Esophagus mucosa (tissue), 1 donor: ENCODE results near the gene CAMK2A. TPM values are rescaled to one million over a fixed set of nuclear protein-coding genes. Genes with fewer than 3 reads are reported as not detected.

Experiments
- ATAC-seq: fragments of 200-7000 bp; cut with Tn5 transposase; one replicate; pipeline ENCODE4 v1.9.1; 2020
- total RNA-seq: library from RNA; stranded (reverse); gene quantifications from one replicate; pipeline ENCODE4 v1.2.4, GENCODE V29; 2023
- donor health status: DM: yes; HTN: yes; CAD: no.

The CAMK2A gene
- total RNA-seq, 1 donor from 2014 or later, result 0.28 TPM

DNA sequence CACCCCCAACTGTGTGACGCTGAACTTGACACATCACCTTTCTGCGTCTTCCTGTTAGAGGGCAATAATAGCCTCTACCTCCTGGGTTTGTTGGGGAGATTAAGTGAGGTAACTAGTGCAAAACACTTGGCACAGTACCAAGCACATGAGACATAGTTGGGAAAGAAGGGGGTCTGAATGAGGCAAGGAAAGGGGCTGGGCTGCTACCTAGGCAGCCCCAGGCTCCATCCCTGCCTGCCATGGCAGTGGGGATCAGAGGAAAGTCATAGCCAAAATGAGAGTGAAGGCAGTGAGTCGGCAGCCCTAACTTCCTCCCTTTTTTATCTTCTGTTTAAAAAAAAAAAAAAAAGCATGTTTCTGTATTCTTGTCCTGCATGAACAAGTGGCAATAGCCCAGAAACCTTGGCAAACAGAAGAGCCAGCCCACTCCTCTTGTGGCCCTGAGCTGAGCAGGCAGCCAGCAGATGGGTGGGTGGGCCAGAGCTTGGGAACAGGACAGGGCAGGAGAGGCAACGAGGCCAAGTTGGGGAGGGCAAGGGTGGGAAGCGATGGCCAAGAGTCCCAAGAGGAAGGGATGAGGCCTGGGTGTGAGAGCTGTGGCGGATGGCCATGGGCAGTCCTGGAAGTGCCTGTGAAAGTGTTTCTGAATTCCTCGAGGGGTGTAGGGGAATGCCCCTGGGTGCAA is 11.4 kb downstream of the CAMK2A start:
- ATAC-seq, result no peak

DNA sequence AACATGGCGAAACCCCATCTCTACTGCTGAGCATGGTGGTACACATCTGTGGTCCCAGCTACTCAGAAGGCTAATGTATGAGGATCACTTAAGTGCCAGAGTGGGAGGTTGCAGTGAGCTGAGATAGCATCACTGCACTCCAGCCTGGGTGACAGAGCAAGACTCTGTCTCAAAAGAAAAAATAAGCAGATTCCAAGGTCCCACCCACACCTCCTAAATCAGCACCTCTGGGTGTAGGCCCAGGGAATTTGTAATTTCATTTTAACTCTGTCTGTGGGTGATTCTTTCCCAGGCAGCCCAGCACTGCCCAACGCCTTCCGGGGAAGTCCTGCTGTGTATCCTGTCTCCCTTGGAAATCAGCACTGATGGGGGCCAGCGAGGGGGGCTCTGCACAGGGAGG is 12.5 kb downstream of the CAMK2A start:
- no peak for ATAC-seq

- no peak for ATAC-seq
Measured at GRCh38 chr5:150274811-150275210, 14.8 kb downstream of the CAMK2A start.

- ATAC-seq, result peak; percentile 51
Measured at GRCh38 chr5:150272531-150272930, 17.0 kb downstream of the CAMK2A start.

- ATAC-seq, result no peak
Measured at GRCh38 chr5:150271923-150272322, 17.6 kb downstream of the CAMK2A start.

DNA sequence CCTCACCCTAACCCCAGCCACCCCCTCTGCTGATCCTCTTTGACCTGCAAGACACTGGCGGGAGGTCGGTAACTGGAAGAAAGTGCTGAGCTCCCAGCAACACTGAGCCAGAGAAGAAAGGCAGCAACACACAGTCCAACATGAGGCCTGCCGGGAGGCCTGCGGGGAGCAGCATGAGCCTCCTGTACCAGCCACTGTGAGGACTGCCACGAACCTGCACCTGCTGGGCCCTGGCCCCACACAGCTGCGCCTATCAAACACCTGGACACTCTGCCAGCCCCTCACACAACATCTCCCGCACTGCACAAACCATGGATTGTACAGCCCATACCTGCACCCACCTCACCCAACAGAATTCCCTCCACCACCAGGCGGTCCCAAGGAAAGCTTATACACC is 18.3 kb downstream of the CAMK2A start:
- ATAC-seq, result no peak

GRCh38 chr5:150270541-150271295 is 18.9 kb downstream of the CAMK2A start:
- ATAC-seq, result no peak

DNA sequence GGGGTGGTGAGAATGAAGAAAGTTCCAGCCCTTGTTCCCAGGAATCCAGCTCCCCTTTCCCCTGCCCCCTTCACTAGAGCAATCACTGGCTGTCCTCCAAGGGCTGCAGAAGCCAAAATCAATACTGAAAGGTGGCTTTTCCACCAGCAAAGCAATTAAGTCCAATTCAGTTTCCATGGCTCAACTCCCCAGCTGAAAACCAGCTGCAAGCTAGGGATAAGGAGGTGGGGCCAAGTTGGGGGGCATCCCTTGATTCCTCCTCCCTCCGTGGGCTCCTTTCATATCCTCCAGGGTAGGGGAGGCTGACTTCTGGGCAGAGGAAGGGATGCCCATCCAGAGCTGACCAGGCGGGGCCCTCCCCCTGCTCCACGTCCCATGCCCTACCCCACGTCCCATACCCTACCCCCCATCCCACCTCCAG is 22.7 kb downstream of the CAMK2A start:
- no peak for ATAC-seq

GRCh38 chr5:150265870-150266383 is 23.6 kb downstream of the CAMK2A start:
- ATAC-seq, result no peak

DNA sequence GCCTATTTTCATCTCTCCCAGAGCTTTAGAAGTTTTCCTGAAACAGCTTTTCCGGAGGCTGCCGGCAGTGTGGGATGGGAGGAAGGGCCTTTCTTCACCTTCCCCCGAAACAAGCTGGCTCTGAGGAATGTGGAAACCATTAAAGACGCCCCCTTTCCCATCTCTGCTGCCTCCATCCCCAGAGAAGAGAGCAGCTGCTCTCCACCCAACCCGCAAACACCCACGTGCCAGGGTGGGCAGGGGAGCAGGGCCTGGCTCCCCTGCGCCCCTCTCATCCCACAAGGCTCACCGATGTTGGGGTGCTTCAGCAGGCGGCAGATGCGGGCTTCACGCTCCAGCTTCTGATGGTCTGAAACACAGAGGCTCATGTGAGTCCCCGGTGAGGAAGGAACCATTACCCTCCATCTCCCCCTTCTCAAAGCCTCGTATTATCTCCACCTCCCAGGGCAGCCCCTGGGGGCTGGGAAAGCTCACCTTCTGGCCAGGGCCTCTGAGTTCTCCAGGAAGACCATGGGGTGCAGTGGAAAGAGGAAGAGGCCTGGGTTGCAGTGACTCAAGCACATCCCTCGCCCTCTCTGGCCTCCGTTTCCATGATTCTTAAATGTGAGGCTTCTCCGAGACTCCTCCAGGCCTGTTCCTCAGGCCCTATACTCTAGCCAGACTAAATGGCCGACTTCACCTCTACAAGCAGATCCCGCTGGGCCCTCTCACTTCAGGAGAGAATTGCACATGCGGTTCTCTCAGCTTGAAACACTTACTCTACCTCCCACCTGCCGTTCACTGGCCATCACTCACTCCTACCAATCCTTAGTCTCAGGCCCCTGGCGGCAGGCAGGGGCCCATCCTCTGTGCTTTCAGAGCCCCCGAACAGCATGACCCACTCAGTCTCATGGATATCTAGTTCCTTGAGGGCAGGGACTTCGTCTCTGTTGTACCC is 24.6 kb downstream of the CAMK2A start:
- ATAC-seq, result no peak

DNA sequence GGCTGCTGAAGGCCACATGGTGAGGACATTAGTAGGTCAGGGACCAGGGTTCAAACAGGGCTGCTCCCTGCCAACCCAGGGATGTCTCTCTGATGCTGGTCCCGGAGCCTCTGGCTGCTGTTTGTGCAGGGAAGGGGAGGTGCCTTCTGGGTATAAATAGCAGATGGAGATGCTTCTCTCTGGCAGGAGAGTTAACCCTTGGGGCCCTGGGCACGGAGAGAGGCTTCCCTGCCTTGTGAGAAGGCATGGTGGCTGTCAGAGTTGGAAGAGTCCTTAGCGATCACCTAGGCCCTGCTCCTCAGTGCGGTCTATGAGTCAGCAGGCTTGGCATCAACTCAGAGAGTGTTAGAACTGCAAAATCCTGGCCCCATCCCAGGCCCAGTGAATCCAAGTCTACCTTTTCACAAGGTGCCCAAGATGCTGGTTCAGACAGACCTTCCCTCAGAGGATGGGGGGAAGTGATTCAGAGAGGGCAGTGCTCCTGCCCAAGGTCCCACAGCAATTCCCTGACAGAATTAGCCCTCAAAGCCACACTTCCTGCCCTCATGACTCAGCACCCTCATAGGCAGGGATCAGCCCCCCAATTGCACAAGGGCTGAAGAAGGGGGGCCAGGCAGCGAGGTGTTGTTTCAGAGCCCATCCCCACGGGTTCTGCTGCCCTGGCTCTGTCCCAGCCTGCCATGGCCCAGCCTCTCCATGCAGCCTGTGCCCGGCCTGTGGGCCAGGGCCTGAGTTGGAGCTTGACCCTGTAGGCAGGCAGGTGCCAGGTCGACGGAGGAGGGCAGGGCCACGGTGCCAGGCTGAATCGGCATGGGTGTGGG is 25.6 kb downstream of the CAMK2A start:
- ATAC-seq, result peak; percentile 91

GRCh38 chr5:150263375-150263775 is 26.2 kb downstream of the CAMK2A start:
- no peak for ATAC-seq

- no peak for ATAC-seq
Measured at GRCh38 chr5:150262502-150262901, 27.1 kb downstream of the CAMK2A start.

DNA sequence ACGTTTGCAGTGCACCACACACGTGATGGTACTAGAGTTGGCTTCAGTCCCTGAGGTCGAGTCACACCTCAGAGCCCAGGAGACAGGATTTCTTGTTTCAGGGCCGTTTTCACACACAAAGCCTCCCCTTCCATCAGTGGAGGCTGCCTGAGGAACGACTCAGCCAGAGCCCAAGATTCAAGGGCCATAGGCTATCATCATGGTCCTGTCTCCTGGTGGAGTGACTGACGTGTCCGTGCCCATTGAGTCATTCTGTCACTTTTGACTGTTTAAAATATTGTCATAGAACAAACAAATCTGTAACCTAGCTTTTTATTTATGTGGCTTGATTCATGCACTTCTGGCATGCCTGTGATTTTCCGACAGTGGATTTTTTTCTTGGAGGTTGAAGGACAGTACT is 28.3 kb downstream of the CAMK2A start:
- no peak for ATAC-seq

DNA sequence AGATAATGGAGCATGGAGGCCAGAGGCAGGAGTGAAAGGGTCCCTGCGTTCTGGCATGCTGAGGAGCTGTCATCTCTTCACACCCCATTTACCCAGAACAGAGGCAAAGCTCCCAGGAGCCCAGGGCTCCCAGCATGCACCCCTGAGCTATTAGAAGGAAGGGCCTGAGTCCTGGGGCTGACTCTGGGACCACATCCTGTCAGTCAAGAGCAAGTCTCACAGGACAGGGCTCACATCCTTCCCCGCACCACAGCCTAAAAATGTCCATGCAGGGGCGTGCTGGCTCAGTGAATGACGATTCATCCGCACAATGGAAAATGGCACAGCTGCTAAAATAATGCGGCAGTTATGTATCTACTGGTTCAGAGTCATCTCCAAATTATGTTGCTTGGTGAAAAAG is 31.4 kb downstream of the CAMK2A start:
- no peak for ATAC-seq

DNA sequence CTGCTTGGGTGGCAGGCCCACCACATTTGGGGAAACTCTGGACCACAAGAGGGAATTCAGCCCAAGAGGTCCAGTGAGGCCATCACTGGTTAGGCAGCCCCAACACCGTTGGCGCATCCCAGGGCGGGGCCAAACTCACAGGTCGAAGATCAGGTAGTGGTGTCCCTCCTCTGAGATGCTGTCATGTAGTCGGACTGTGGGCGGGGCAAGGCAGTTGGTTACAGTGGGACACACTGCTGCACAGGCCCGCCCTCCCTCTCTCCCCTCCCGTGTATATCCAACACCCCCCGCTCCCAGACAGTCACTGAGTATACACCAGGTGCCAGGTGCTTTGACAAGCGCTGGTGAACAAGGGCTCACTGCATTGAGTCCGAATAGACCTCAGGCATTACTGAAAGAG is 32.1 kb downstream of the CAMK2A start:
- ATAC-seq, result no peak

- ATAC-seq, result no peak
Measured at GRCh38 chr5:150256410-150257064, 33.0 kb downstream of the CAMK2A start.

- ATAC-seq, result no peak
Measured at GRCh38 chr5:150255659-150256409, 33.7 kb downstream of the CAMK2A start.

- ATAC-seq, result no peak
Measured at GRCh38 chr5:150254774-150255173, 34.8 kb downstream of the CAMK2A start.

DNA sequence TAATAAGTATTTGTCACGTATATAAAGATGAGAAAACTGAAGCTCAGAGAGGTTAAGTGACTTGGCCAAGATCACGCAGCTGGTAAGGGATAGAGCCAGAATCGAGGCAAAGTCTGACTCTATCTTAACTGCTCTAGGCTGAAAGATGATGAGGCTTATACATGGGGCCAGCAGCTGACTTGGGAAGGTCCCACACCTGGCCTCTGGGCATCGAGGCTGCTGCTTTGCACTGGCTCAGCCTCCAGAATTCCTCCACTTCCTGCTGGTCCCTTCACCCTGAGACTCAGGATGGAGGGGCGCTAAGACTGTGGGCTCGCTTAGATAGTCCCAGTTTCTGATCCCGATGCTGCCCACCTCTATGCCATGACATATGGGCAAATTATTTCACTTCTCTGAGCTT is 35.2 kb downstream of the CAMK2A start:
- no peak for ATAC-seq
